ENCODE results near the gene TP63. TPM values are rescaled to one million over a fixed set of nuclear protein-coding genes. Genes with fewer than 3 reads are reported as not detected.

TP63 gene
- under 1 TPM in 8 of 9 donors, not detected in 1; 0.11 to 0.84 (median 0.52) TPM for total RNA-seq
- under 1 TPM; 0.13 to 0.16 (median 0.15) TPM for polyA plus RNA-seq
- long read RNA-seq, donor 1: 0 reads
- long read RNA-seq, donor 2: 0 reads
- long read RNA-seq, donor 3: 0 reads
- long read RNA-seq, donor 4: 0 reads
- long read RNA-seq, donor 5, partial matches to known transcripts: 0 of 1 reads
- long read RNA-seq, donor 5, other reads (novel, unspliced or antisense): 1 of 1 reads
- long read RNA-seq, donor 6, partial matches to known transcripts: 0 of 1 reads
- long read RNA-seq, donor 6, other reads (novel, unspliced or antisense): 1 of 1 reads
- long read RNA-seq, donor 7: 0 reads
- long read RNA-seq, donor 8: 0 reads
- long read RNA-seq, donor 9: 0 reads
- long read RNA-seq, donor 10: 0 reads

DNA sequence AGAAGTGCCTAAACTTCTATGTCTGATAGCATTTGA lies at the start of gene TP63:
Gene TP63 (plus strand): TSS at position 17 of the 36 bp plus-strand sequence. CDS start 127 bp downstream, outside the sequence.
- TF ChIP-seq POLR2A (IDR thresholded peaks at IDR 0.05): no peak
- TF ChIP-seq, protein P1, sequence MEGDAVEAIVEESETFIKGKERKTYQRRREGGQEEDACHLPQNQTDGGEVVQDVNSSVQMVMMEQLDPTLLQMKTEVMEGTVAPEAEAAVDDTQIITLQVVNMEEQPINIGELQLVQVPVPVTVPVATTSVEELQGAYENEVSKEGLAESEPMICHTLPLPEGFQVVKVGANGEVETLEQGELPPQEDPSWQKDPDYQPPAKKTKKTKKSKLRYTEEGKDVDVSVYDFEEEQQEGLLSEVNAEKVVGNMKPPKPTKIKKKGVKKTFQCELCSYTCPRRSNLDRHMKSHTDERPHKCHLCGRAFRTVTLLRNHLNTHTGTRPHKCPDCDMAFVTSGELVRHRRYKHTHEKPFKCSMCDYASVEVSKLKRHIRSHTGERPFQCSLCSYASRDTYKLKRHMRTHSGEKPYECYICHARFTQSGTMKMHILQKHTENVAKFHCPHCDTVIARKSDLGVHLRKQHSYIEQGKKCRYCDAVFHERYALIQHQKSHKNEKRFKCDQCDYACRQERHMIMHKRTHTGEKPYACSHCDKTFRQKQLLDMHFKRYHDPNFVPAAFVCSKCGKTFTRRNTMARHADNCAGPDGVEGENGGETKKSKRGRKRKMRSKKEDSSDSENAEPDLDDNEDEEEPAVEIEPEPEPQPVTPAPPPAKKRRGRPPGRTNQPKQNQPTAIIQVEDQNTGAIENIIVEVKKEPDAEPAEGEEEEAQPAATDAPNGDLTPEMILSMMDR (IDR thresholded peaks at IDR 0.05): no peak
- Histone ChIP-seq H3K4me3 (peak within 1 kb of the TSS in 1 of 4 donors; percentile 24), H3K36me3 (replicated peaks in 1 of 2) (no peaks in the 10 kb centered on the region), H3K9me3 (replicated peaks in 1 of 3) (no peaks in the 10 kb centered on the region), H3K27me3 (no peaks in the 10 kb centered on the region), H3K4me1 (replicated peaks in 1 of 2) (peaks cover 0 to 4% of the 10 kb centered on the region in 2 donors), H3K27ac (no peak within 1 kb of the TSS)
- intact Hi-C loops (cut with DNase I): no loop called here
- DNase-seq: no peak

DNA sequence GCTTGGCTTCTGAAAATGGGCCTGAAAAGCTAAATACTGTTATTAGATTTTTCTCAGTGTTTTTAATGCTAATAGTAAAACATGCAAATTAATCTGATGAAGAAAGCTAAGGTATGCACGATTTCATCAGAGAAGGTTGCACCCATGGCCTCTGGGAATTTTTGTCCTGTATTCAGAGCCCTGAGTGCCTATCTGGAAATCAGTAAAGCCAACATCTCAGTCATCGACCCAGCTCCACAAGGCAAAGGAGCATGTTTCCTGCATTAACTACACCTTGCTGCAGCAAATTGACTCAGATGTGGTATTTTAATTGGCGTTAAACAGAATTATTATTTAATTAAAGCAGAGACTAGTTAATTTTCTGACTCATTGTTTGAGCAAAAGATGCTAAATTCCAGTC lies 49.0 kb upstream of the TP63 start:
- WGBS, 4 donors: 80 to 88% (median 83%) methylated on average over 3 of the region's 3 CpGs
- DNase-seq: no peak
- Histone ChIP-seq H3K36me3 (replicated peaks in 1 of 2) (no peaks in the 10 kb centered on the region), H3K27ac (no peak overlapping the region), H3K4me3 (no peak overlapping the region), H3K9me3 (replicated peaks in 1 of 3) (no peaks in the 10 kb centered on the region), H3K27me3 (no peaks in the 10 kb centered on the region), H3K4me1 (replicated peaks in 1 of 2) (no peaks in the 10 kb centered on the region)
- intact Hi-C loops (cut with DNase I): no loop called here
- TF ChIP-seq POLR2A (IDR thresholded peaks at IDR 0.05): no peak
- TF ChIP-seq, protein P1 (IDR thresholded peaks at IDR 0.05): no peak

DNA sequence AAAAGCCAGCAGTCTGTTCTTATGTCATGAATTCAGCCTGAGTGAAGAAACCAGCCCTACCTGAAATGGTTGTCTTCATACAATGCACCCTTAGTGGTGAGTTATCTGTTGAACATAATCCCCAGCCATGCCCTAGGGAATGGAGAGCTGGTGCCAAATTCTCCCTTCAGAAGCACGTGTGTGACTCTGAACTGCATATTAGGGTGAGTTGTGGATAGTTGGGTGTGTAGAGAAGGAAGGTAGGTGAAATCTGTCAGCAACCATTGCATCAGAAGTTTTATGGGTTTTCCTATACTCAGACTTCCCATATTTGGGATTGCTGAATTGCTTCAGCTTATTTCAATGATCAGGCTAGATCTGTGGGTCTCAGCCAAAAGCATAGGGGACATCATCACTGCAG lies 46.5 kb upstream of the TP63 start:
- H3K4me3 ChIP-seq: no peak overlapping the region
- intact Hi-C loops (cut with DNase I): no loop called here
- H3K9me3 ChIP-seq (replicated peaks in 1 of 3): no peaks in the 10 kb centered on the region
- peaks cover 0 to 4% of the 10 kb centered on the region in 2 donors for H3K4me1 ChIP-seq (replicated peaks in 1 of 2)
- WGBS, 4 donors: 60 to 82% (median 76%) methylated on average over 1 of the region's 1 CpG
- H3K27ac ChIP-seq: no peak overlapping the region
- DNase-seq: no peak
- H3K36me3 ChIP-seq (replicated peaks in 1 of 2): no peaks in the 10 kb centered on the region
- no peaks in the 10 kb centered on the region for H3K27me3 ChIP-seq
- TF ChIP-seq, protein P1 (IDR thresholded peaks at IDR 0.05): no peak
- no peak for TF ChIP-seq POLR2A (IDR thresholded peaks at IDR 0.05)

GRCh38 chr3:189586941-189587663 lies 44.1 kb upstream of the TP63 start:
- H3K4me1 ChIP-seq (replicated peaks in 1 of 2): peaks cover 0 to 4% of the 10 kb centered on the region in 2 donors
- no peaks in the 10 kb centered on the region for H3K36me3 ChIP-seq (replicated peaks in 1 of 2)
- no peak overlapping the region for H3K4me3 ChIP-seq
- no peaks in the 10 kb centered on the region for H3K27me3 ChIP-seq
- 85 to 93% (median 91%) methylated on average over 7 of the region's 7 CpGs for WGBS, 4 donors
- H3K27ac ChIP-seq: no peak overlapping the region
- TF ChIP-seq POLR2A (IDR thresholded peaks at IDR 0.05): no peak
- TF ChIP-seq, protein P1 (IDR thresholded peaks at IDR 0.05): no peak
- intact Hi-C loops (cut with DNase I): no loop called here
- no peak for DNase-seq
- no peaks in the 10 kb centered on the region for H3K9me3 ChIP-seq (replicated peaks in 1 of 3)

Measured in adrenal gland (tissue), 19 donors.